Chondrocyte (in vitro differentiated cells): ENCODE measurements around the gene SMARCB1. TPM values are rescaled to one million over a fixed set of nuclear protein-coding genes. Genes with fewer than 3 reads are reported as not detected.
A peak's percentile ranks its signal among the peaks of the same experiment; 100 is the strongest.

Experiments
- DNase-seq: peaks from one replicate; pipeline ENCODE4 v3.0.0; 2021; ENCODE audit warnings: mixed read lengths, low spot score
- H3K27ac Mint-ChIP-seq: one replicate; pipeline ENCODE4 v1.8.0; 2021; ENCODE audit warnings: mild to moderate bottlenecking, moderate library complexity, mixed read lengths; ENCODE audit not compliant: unreplicated experiment
- H3K27me3 Mint-ChIP-seq: 2 replicates; pipeline ENCODE4 v1.8.0; 2021; ENCODE audit warnings: low read depth, mixed read lengths
- H3K36me3 Mint-ChIP-seq: 2 replicates; pipeline ENCODE4 v1.8.0; 2021; ENCODE audit warnings: low read depth, mixed read lengths
- H3K4me1 Mint-ChIP-seq: 2 replicates; pipeline ENCODE4 v1.8.0; 2021; ENCODE audit warnings: low read depth, mild to moderate bottlenecking, mixed read lengths
- H3K4me3 Mint-ChIP-seq: one replicate; pipeline ENCODE4 v1.8.0; 2021; ENCODE audit warnings: mild to moderate bottlenecking, moderate library complexity, mixed read lengths; ENCODE audit not compliant: unreplicated experiment
- H3K9me3 Mint-ChIP-seq: 2 replicates; pipeline ENCODE4 v1.8.0; 2021; ENCODE audit warnings: low read depth, mixed read lengths
- CTCF ChIP-seq: fragments of 200-600 bp; sonication (generic); IDR thresholded peaks from 2 replicates; pipeline ENCODE4 v1.5.0; 2021; ENCODE audit warnings: antibody characterized with exemption, mild to moderate bottlenecking, moderate library complexity
- total RNA-seq: library from RNA; stranded (reverse); gene quantifications from 3 replicates; pipeline ENCODE4 v1.2.1, GENCODE V29; 2021

The SMARCB1 gene
- total RNA-seq, 1 donor from 2014 or later = 102 TPM

- DNase-seq = peak; percentile 64
- no peak for TF ChIP-seq CTCF
- H3K9me3 Mint-ChIP-seq = peaks cover 4% of the 10 kb centered on the region
- peaks cover 36% of the 10 kb centered on the region for H3K36me3 Mint-ChIP-seq
- H3K4me3 Mint-ChIP-seq = no peak overlapping the region
- peak overlapping the region; percentile 75 for H3K27ac Mint-ChIP-seq
- H3K27me3 Mint-ChIP-seq = no peaks in the 10 kb centered on the region
- peaks cover 58% of the 10 kb centered on the region for H3K4me1 Mint-ChIP-seq
These were observed 42.3 kb downstream of the SMARCB1 start for GRCh38 chr22:23828800-23829680.

GRCh38 chr22:23829845-23830372 is 43.1 kb downstream of the SMARCB1 start:
- H3K4me1 Mint-ChIP-seq = peaks cover 52% of the 10 kb centered on the region

GRCh38 chr22:23831261-23831660 is 44.5 kb downstream of the SMARCB1 start:
- H3K4me1 Mint-ChIP-seq = peaks cover 47% of the 10 kb centered on the region
- DNase-seq = peak; percentile 59
- no peak for TF ChIP-seq CTCF
- peaks cover 4% of the 10 kb centered on the region for H3K9me3 Mint-ChIP-seq
- H3K27ac Mint-ChIP-seq = no peak overlapping the region
- peaks cover 28% of the 10 kb centered on the region for H3K36me3 Mint-ChIP-seq
- H3K4me3 Mint-ChIP-seq = no peak overlapping the region
- no peaks in the 10 kb centered on the region for H3K27me3 Mint-ChIP-seq

More at GRCh38 chr22:23829845-23830372, 43.1 kb downstream of the SMARCB1 start:
- peak; percentile 8 for DNase-seq
- Mint-ChIP-seq H3K9me3 (peaks cover 4% of the 10 kb centered on the region), H3K4me3 (no peak overlapping the region), H3K36me3 (peaks cover 34% of the 10 kb centered on the region), H3K27me3 (no peaks in the 10 kb centered on the region), H3K27ac (peak overlapping the region; percentile 50)
- TF ChIP-seq CTCF = no peak

GRCh38 chr22:23831781-23832180 is 45.0 kb downstream of the SMARCB1 start:
- H3K27me3 Mint-ChIP-seq = no peaks in the 10 kb centered on the region
- H3K4me1 Mint-ChIP-seq = peaks cover 42% of the 10 kb centered on the region
- no peak overlapping the region for H3K27ac Mint-ChIP-seq
- H3K4me3 Mint-ChIP-seq = no peak overlapping the region
- H3K9me3 Mint-ChIP-seq = peaks cover 4% of the 10 kb centered on the region
- peak; percentile 91 for DNase-seq
- H3K36me3 Mint-ChIP-seq = peaks cover 26% of the 10 kb centered on the region
- no peak for TF ChIP-seq CTCF

GRCh38 chr22:23832226-23833016 is 45.7 kb downstream of the SMARCB1 start:
- Mint-ChIP-seq H3K36me3 (peaks cover 25% of the 10 kb centered on the region), H3K4me3 (no peak overlapping the region), H3K27me3 (no peaks in the 10 kb centered on the region), H3K4me1 (peaks cover 39% of the 10 kb centered on the region), H3K27ac (no peak overlapping the region), H3K9me3 (peaks cover 4% of the 10 kb centered on the region)
- no peak for TF ChIP-seq CTCF
- DNase-seq = peak; percentile 68
